Measurements from ENCODE around the gene DDX49. TPM values are rescaled to one million over a fixed set of nuclear protein-coding genes. Genes with fewer than 3 reads are reported as not detected.
A peak's percentile ranks its signal among the peaks of the same experiment; 100 is the strongest.

Gene DDX49
- total and polyA plus RNA-seq, 12 donors, result 16.2 to 74.5 (median 22.1) TPM

DNA sequence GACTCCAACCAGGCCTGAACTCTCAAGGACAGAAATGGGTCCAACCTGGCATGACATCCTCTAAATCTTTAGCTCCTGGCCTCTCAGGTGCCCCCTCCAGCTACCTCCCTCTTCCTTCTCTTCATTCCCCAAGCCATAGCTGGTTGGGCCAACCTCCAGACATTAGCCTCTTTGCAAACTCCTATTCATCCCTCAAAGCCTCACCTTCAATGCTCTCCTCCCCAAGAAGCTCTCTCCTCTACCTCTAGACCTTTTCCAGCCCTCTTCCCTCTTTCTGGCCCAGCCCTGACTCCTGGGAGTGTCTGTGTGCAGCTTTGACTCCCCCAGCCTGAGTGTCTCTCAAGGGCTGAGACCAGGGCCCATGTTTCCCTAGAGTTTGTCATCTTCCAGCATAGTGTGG, 26.8 kb downstream of the DDX49 start:
- peaks cover 0 to 5% (median 2%) of the 10 kb centered on the region in 9 donors for H3K4me1 ChIP-seq
- no peaks in the 10 kb centered on the region for H3K9me3 ChIP-seq
- TF ChIP-seq, protein P1, sequence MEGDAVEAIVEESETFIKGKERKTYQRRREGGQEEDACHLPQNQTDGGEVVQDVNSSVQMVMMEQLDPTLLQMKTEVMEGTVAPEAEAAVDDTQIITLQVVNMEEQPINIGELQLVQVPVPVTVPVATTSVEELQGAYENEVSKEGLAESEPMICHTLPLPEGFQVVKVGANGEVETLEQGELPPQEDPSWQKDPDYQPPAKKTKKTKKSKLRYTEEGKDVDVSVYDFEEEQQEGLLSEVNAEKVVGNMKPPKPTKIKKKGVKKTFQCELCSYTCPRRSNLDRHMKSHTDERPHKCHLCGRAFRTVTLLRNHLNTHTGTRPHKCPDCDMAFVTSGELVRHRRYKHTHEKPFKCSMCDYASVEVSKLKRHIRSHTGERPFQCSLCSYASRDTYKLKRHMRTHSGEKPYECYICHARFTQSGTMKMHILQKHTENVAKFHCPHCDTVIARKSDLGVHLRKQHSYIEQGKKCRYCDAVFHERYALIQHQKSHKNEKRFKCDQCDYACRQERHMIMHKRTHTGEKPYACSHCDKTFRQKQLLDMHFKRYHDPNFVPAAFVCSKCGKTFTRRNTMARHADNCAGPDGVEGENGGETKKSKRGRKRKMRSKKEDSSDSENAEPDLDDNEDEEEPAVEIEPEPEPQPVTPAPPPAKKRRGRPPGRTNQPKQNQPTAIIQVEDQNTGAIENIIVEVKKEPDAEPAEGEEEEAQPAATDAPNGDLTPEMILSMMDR (IDR thresholded peaks at IDR 0.05), result no peak
- no peak overlapping the region for H3K4me3 ChIP-seq
- intact Hi-C loops (cut with DNase I), result loop anchor here in 1 of 10 donors (5.0 kb wide), 1 partner anchor 36 kb away; no protein-coding TSS in a partner anchor
- no peaks in the 10 kb centered on the region for H3K36me3 ChIP-seq
- no peak for ATAC-seq
- no peaks in the 10 kb centered on the region for H3K27me3 ChIP-seq
- DNase-seq, result no peak
- H3K27ac ChIP-seq, result no peak overlapping the region

GRCh38 chr19:18946918-18947317, 27.4 kb downstream of the DDX49 start:
- no peaks in the 10 kb centered on the region for H3K9me3 ChIP-seq
- intact Hi-C loops (cut with DNase I), result loop anchor here in 1 of 10 donors (5.0 kb wide), 1 partner anchor 35 kb away; no protein-coding TSS in a partner anchor
- TF ChIP-seq, protein P1 (IDR thresholded peaks at IDR 0.05), result no peak
- no peaks in the 10 kb centered on the region for H3K36me3 ChIP-seq
- no peak overlapping the region for H3K27ac ChIP-seq
- no peaks in the 10 kb centered on the region for H3K4me1 ChIP-seq
- H3K27me3 ChIP-seq, result no peaks in the 10 kb centered on the region
- no peak overlapping the region for H3K4me3 ChIP-seq
- no peak for DNase-seq
- 88 to 90% methylated on average over 14 of the region's 14 CpGs for WGBS, 2 donors
- no peak for ATAC-seq

GRCh38 chr19:18948075-18948975, 28.8 kb downstream of the DDX49 start:
- no peaks in the 10 kb centered on the region for H3K9me3 ChIP-seq
- ATAC-seq, result peak in 2 of 8 donors; percentile 19 to 28
- WGBS, 2 donors, result 76 to 81% methylated on average over 15 of the region's 15 CpGs
- H3K4me1 ChIP-seq, result peaks cover 0 to 4% (median 0%) of the 10 kb centered on the region in 9 donors
- DNase-seq, result no peak
- no peaks in the 10 kb centered on the region for H3K36me3 ChIP-seq
- H3K4me3 ChIP-seq, result no peak overlapping the region
- TF ChIP-seq, protein P1 (IDR thresholded peaks at IDR 0.05), result no peak
- intact Hi-C loops (cut with DNase I), result loop anchor here in 1 of 10 donors (5.0 kb wide), 1 partner anchor 34 kb away; no protein-coding TSS in a partner anchor
- H3K27ac ChIP-seq, result no peak overlapping the region
- no peaks in the 10 kb centered on the region for H3K27me3 ChIP-seq

DNA sequence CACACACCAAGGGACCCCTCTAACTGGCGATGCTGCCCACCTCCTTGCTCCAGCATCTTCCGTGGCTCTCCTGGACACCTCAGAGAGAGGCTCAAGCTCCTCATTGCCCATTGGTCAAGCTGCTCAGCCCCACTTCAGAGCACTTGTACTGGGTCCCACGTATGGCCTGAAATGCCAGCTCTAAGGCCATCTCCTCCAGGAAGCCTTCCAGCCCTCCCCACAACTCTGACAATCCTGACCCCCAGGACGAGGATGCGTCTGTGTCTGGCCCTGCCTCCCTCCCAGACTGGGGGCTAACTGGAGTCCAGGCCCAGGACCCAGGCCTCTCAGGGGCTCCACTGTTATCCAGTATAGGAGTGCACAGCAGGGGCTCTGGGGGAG, 29.5 kb downstream of the DDX49 start:
- Histone ChIP-seq H3K27me3 (no peaks in the 10 kb centered on the region), H3K4me3 (no peak overlapping the region), H3K4me1 (peaks cover 0 to 4% (median 0%) of the 10 kb centered on the region in 9 donors), H3K27ac (no peak overlapping the region), H3K36me3 (no peaks in the 10 kb centered on the region), H3K9me3 (no peaks in the 10 kb centered on the region)
- DNase-seq (no peak), ATAC-seq (no peak)
- TF ChIP-seq, protein P1 (IDR thresholded peaks at IDR 0.05), result no peak
- 85 to 92% methylated on average over 5 of the region's 5 CpGs for WGBS, 2 donors
- intact Hi-C loops (cut with DNase I), result loop anchor here in 1 of 10 donors (5.0 kb wide), 1 partner anchor 33 kb away; no protein-coding TSS in a partner anchor
